Measurements from ENCODE around the gene EVI2B. TPM values are rescaled to one million over a fixed set of nuclear protein-coding genes. Genes with fewer than 3 reads are reported as not detected.
A peak's percentile ranks its signal among the peaks of the same experiment; 100 is the strongest.

Gene EVI2B
- total RNA-seq, 1 experiment from 2014 or later: 0.37 TPM

GRCh38 chr17:31307640-31308039 lies 6.2 kb downstream of the EVI2B start:
- no peak for ATAC-seq

GRCh38 chr17:31299624-31300023 lies 14.2 kb downstream of the EVI2B start:
- TF ChIP-seq NFATC4 (CRISPR knock-in tag; IDR thresholded peaks at IDR 0.05): no peak
- no peak for TF ChIP-seq NR2C2 (CRISPR knock-in tag; IDR thresholded peaks at IDR 0.05)
- TF ChIP-seq SOX15 (CRISPR knock-in tag; IDR thresholded peaks at IDR 0.05): no peak
- no peak for TF ChIP-seq ZNF121 (CRISPR knock-in tag; IDR thresholded peaks at IDR 0.05)
- no peak for TF ChIP-seq ZNF232 (CRISPR knock-in tag; IDR thresholded peaks at IDR 0.05)
- TF ChIP-seq ZNF138 (CRISPR knock-in tag; conservative IDR thresholded peaks at IDR 0.05): no peak
- TF ChIP-seq MXD4 (CRISPR knock-in tag; IDR thresholded peaks at IDR 0.05; ENCODE audit: borderline replicate concordance): no peak
- no peak for TF ChIP-seq PRDM15 (CRISPR knock-in tag; IDR thresholded peaks at IDR 0.05)
- POLR2A ChIA-PET: no interaction called here
- CTCF ChIA-PET: no interaction called here

More at GRCh38 chr17:31307640-31308039, 6.2 kb downstream of the EVI2B start:
- Mint-ChIP-seq H3K27ac (no peak overlapping the region), H3K27me3 (ENCODE audit: low read depth) (no peaks in the 10 kb centered on the region), H3K36me3 (no peaks in the 10 kb centered on the region), H3K9me3 (no peaks in the 10 kb centered on the region), H3K4me1 (peaks cover 8% of the 10 kb centered on the region), H3K4me3 (no peak overlapping the region)
- DNase-seq (ENCODE audit: low spot score): no peak
- POLR2A ChIA-PET: no interaction called here
- CTCF ChIA-PET: no interaction called here
- TF ChIP-seq NFYB (CRISPR knock-in tag; conservative IDR thresholded peaks at IDR 0.05; ENCODE audit: low read depth): no peak
- TF ChIP-seq FOXK1 (CRISPR knock-in tag; IDR thresholded peaks at IDR 0.05): no peak
- TF ChIP-seq SOX15 (CRISPR knock-in tag; IDR thresholded peaks at IDR 0.05): no peak

GRCh38 chr17:31297090-31297489 lies 16.8 kb downstream of the EVI2B start, which contains the start of gene OMG:
TSS of gene OMG (minus strand) at chr17:31297239. CDS start at chr17:31296331, 908 bp downstream.
- no peak for TF ChIP-seq ZNF512 (CRISPR knock-in tag; IDR thresholded peaks at IDR 0.05; ENCODE audit: borderline replicate concordance)
- TF ChIP-seq ATF1 (CRISPR knock-in tag; IDR thresholded peaks at IDR 0.05): no peak
- no peak for TF ChIP-seq ZNF416 (CRISPR knock-in tag; IDR thresholded peaks at IDR 0.05)
- no peak for TF ChIP-seq HMGXB4 (CRISPR knock-in tag; IDR thresholded peaks at IDR 0.05)
- no peak for TF ChIP-seq CREM (CRISPR knock-in tag; IDR thresholded peaks at IDR 0.05)
- no peak for TF ChIP-seq ZNF425 (CRISPR knock-in tag; conservative IDR thresholded peaks at IDR 0.05)
- no peak within 1 kb of the TSS for H3K4me3 Mint-ChIP-seq
- ChIA-PET POLR2A (no interaction called here), CTCF (no interaction called here)
- H3K4me1 Mint-ChIP-seq: peaks cover 12% of the 10 kb centered on the region
- ATAC-seq: no peak
- no peaks in the 10 kb centered on the region for H3K9me3 Mint-ChIP-seq
- no peaks in the 10 kb centered on the region for H3K27me3 Mint-ChIP-seq (ENCODE audit: low read depth)
- DNase-seq (ENCODE audit: low spot score): no peak
- H3K27ac Mint-ChIP-seq: peak within 1 kb of the TSS; percentile 54
- no peaks in the 10 kb centered on the region for H3K36me3 Mint-ChIP-seq

More at GRCh38 chr17:31299624-31300023, 14.2 kb downstream of the EVI2B start:
- no peak overlapping the region for H3K4me3 Mint-ChIP-seq
- H3K27me3 Mint-ChIP-seq (ENCODE audit: low read depth): no peaks in the 10 kb centered on the region
- H3K4me1 Mint-ChIP-seq: peaks cover 12% of the 10 kb centered on the region
- no peaks in the 10 kb centered on the region for H3K9me3 Mint-ChIP-seq
- ATAC-seq (no peak), DNase-seq (ENCODE audit: low spot score) (no peak)
- no peaks in the 10 kb centered on the region for H3K36me3 Mint-ChIP-seq
- no peak overlapping the region for H3K27ac Mint-ChIP-seq

Measured in WTC11 (cell line).